Liver (tissue), 9 donors: Measurements from ENCODE around the gene NAT8L. TPM values are rescaled to one million over a fixed set of nuclear protein-coding genes. Genes with fewer than 3 reads are reported as not detected.

ENCODE experiments used
- DNase-seq: peaks from one replicate; pipeline ENCODE4 v3.0.0-alpha.2; 2017; ENCODE audit warnings: low spot score
- H3K27ac ChIP-seq, 2 donors: one replicate each; pipeline ENCODE4 v1.7.0; 2013; ENCODE audit warnings: inconsistent platforms in 2 of 2, low read length in 2 of 2, control low read depth in 1 of 2, low read depth in 1 of 2, mild to moderate bottlenecking in 1 of 2
- H3K27me3 ChIP-seq, 4 donors: one replicate each; pipeline versions ENCODE4 v1.6.1 to v1.7.0; 2013; ENCODE audit warnings: low read length in 3 of 4, inconsistent platforms in 1 of 4, mild to moderate bottlenecking in 1 of 4, moderate library complexity in 1 of 4; ENCODE audit not compliant: control insufficient read depth in 4 of 4, insufficient read depth in 4 of 4
- H3K36me3 ChIP-seq, 4 donors: one replicate each; pipeline versions ENCODE4 v1.6.1 to v1.7.0; 2013; ENCODE audit warnings: low read length in 3 of 4, mild to moderate bottlenecking in 3 of 4, low read depth in 1 of 4, moderate library complexity in 1 of 4; ENCODE audit not compliant: control insufficient read depth in 4 of 4, insufficient read depth in 3 of 4
- H3K4me1 ChIP-seq, 4 donors: one replicate each; pipeline versions ENCODE4 v1.6.1 to v1.7.0; 2013; ENCODE audit warnings: low read length in 3 of 4, mild to moderate bottlenecking in 3 of 4, moderate library complexity in 1 of 4; ENCODE audit not compliant: control insufficient read depth in 4 of 4, insufficient read depth in 4 of 4
- H3K4me3 ChIP-seq, 3 donors: one replicate each; pipeline versions ENCODE4 v1.6.1 to v1.7.0; 2013; ENCODE audit warnings: low read length in 3 of 3, control low read depth in 1 of 3, low read depth in 1 of 3, mild to moderate bottlenecking in 1 of 3
- H3K9ac ChIP-seq, 2 donors: one replicate each; pipeline ENCODE4 v1.7.0; 2013; ENCODE audit warnings: low read length in 2 of 2, mild to moderate bottlenecking in 2 of 2, moderate library complexity in 2 of 2, control low read depth in 1 of 2, low read depth in 1 of 2
- H3K9me3 ChIP-seq, 4 donors: one replicate each; pipeline versions ENCODE4 v1.6.1 to v1.7.0; 2013; ENCODE audit warnings: low read length in 3 of 4; ENCODE audit not compliant: control insufficient read depth in 4 of 4
- EGR1 ChIP-seq, 2 donors: IDR thresholded peaks; 2 replicates each; pipeline ENCODE4 v1.6.1; 2016 to 2018; ENCODE audit warnings: antibody characterized with exemption in 2 of 2, low read depth in 2 of 2
- FOXA2 ChIP-seq: IDR thresholded peaks from 2 replicates; pipeline ENCODE4 v1.6.1; 2016; ENCODE audit warnings: antibody characterized with exemption
- GABPA ChIP-seq, 2 donors: IDR thresholded peaks in 1 of 2; conservative IDR thresholded peaks in 1 of 2; 2 replicates each; pipeline ENCODE4 v1.6.1; 2016; ENCODE audit warnings: antibody characterized with exemption in 2 of 2, mild to moderate bottlenecking in 1 of 2, moderate library complexity in 1 of 2
- HNF4A ChIP-seq, 2 donors: conservative IDR thresholded peaks; 2 replicates each; pipeline ENCODE4 v1.6.1; 2016; ENCODE audit warnings: antibody characterized with exemption in 2 of 2, mild to moderate bottlenecking in 2 of 2
- JUND ChIP-seq, 2 donors: IDR thresholded peaks; 2 replicates each; pipeline ENCODE4 v1.6.1; 2016; ENCODE audit warnings: antibody characterized with exemption in 2 of 2
- NR2F2 ChIP-seq: IDR thresholded peaks from 2 replicates; pipeline ENCODE4 v1.6.1; 2016; ENCODE audit warnings: antibody characterized with exemption
- RXRA ChIP-seq, 2 donors: IDR thresholded peaks; 2 replicates each; pipeline ENCODE4 v1.6.1; 2017 to 2018; ENCODE audit warnings: antibody characterized with exemption in 2 of 2, mild to moderate bottlenecking in 1 of 2
- SP1 ChIP-seq: IDR thresholded peaks from 2 replicates; pipeline ENCODE4 v1.6.1; 2018; ENCODE audit warnings: antibody characterized with exemption, mild to moderate bottlenecking
- TAF1 ChIP-seq: conservative IDR thresholded peaks from 2 replicates; pipeline ENCODE4 v1.6.1; 2016; ENCODE audit warnings: antibody characterized with exemption, mild to moderate bottlenecking
- YY1 ChIP-seq: IDR thresholded peaks from 2 replicates; pipeline ENCODE4 v1.6.1; 2016; ENCODE audit warnings: antibody characterized with exemption, mild to moderate bottlenecking
- WGBS: extraction: QIAGEN DNeasy Blood & Tissue Kit; methylation state at CpG from one replicate; pipeline ENCODE4 v1.1.7; 2013; 5-methylcytosine and 5-hydroxymethylcytosine counted together
- polyA plus RNA-seq, 2 donors: library from polyadenylated mRNA; stranded (reverse) in 1 of 2; unstranded in 1 of 2; fragments of 200-250 nt in 1 of 2; fragments of >200 nt in 1 of 2; fragmentation: Nextera tagmentation in 1 of 2; extraction: Ambion mirVana in 1 of 2; gene quantifications; one replicate each; pipeline versions ENCODE4 v1.2.1 to v1.2.3, GENCODE V29; 2013 to 2015
- total RNA-seq, 2 donors: library from RNA; depleted of rRNA; stranded (reverse); fragments of >200 nt; gene quantifications; one replicate each; pipeline ENCODE4 v1.2.3, GENCODE V29; 2014
- TF ChIP-seq, protein P1 (sequence below): IDR thresholded peaks from 2 replicates; pipeline ENCODE4 v1.6.1; 2016; ENCODE audit warnings: antibody characterized with exemption
- TF ChIP-seq, protein P2 (sequence below): fragments of 150-350 bp; IDR thresholded peaks from 2 replicates; pipeline ENCODE4 v1.5.1; 2017; ENCODE audit warnings: improper control_type of control experiment, low read depth, low read length; ENCODE audit not compliant: missing input control
- TF ChIP-seq, protein P3 (sequence below): IDR thresholded peaks from 2 replicates; pipeline ENCODE4 v1.6.1; 2016; ENCODE audit warnings: antibody characterized with exemption
- donor health status: healthy.
- donor health status: healthy.
- donor health status: healthy.
- donor health status: healthy.
- donor health status: healthy.

The NAT8L gene
- total and polyA plus RNA-seq, 4 donors = 0.07 to 0.09 (median 0.08) TPM; not detected in 1

DNA sequence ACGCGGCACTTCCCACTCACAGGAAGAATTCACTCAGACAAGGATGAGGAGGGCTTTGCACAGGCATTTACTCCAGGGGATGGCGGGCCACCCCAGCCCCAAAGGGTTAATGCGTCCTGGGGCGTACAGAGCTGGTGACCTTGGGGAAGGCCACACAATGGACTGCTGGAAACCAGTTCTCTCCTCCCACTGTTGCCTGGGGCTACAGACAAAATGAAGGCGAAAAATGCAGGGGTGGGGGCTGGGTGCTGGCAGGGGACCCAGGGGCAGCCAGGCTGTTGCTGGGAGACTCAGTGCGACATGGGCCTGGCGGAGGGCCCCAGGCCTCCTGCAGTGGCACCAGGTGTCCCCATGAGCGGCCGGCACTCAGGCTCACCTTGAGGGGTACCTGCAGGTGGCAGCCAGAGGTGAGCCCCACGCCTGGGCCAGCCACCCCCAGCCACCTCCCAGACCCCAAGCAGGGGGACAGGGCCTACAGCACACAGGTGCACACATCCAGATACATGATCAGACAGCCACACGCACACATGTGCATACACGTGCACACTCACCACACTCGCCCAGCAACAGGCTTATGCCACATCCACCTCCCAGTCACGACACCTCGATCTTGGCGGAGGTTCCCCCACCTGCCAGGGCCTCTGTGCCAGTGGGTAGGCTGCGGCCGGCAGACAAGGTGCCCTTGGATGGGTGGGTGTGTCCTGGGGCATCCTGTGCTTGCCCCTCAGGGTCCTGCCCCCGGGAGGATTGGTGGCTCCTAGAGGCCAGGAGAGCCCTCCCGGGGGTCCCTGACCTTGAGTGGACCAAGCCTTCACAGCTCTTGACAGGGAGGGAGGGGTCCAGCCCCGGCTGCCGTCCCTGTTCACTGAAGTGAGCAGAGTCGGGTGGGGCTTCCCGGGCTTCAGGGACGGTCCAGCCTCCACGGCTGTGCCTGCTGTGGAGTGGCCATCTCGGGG is 13.1 kb downstream of the NAT8L start:
- no peak for DNase-seq
- no peak overlapping the region for H3K27ac ChIP-seq
- no peak overlapping the region for H3K9ac ChIP-seq

DNA sequence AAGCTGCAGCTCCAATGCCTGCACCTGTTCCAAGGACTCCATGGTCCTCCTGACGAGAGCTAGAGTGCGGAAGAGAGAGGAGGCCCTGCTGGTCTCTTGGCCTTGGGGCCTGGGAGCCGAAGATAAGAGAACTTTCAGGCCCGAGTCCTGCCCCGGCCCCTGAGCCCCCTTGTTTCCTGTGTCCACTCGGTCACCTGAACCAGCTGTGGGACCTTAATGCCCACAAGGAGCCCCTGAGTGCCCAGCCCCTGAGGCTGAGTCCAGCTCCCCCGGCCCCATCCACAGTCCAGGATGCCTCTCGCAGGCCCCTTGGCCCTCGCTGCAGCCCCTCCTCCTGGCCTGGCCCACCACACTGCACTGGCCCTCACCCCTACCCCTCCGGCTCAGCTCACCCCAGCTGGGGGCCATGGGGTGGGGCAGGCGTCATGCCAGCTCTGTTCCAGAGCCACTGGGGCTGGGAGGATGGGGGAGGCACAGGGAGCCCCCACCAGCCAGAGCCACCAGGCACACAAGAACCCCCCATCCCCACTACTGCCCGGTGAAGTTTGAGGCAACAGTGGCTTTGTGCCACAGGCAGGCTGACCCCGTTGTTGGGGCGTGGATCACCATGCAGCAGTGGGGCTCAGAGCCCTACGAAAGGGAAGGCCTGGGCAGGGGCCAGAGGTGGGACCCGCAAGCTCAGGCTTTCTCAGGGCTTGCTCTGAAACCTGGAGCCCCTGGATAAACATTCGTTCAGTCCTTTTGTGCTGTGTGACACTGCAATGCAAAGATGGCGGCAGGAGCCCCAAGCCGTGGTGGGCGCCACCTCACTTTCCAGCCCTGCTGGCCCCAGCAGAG is 14.1 kb downstream of the NAT8L start:
- no peak for DNase-seq
- no peak for TF ChIP-seq GABPA (IDR thresholded peaks at IDR 0.05 in 1 of 2, conservative IDR thresholded peaks at IDR 0.05 in 1 of 2)
- TF ChIP-seq FOXA2 = no peak
- no peak for TF ChIP-seq EGR1 (IDR thresholded peaks at IDR 0.05; ENCODE audit: low read depth in 2 of 2)
- TF ChIP-seq, protein P1, sequence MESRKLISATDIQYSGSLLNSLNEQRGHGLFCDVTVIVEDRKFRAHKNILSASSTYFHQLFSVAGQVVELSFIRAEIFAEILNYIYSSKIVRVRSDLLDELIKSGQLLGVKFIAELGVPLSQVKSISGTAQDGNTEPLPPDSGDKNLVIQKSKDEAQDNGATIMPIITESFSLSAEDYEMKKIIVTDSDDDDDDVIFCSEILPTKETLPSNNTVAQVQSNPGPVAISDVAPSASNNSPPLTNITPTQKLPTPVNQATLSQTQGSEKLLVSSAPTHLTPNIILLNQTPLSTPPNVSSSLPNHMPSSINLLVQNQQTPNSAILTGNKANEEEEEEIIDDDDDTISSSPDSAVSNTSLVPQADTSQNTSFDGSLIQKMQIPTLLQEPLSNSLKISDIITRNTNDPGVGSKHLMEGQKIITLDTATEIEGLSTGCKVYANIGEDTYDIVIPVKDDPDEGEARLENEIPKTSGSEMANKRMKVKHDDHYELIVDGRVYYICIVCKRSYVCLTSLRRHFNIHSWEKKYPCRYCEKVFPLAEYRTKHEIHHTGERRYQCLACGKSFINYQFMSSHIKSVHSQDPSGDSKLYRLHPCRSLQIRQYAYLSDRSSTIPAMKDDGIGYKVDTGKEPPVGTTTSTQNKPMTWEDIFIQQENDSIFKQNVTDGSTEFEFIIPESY = no peak
- TF ChIP-seq, protein P2, sequence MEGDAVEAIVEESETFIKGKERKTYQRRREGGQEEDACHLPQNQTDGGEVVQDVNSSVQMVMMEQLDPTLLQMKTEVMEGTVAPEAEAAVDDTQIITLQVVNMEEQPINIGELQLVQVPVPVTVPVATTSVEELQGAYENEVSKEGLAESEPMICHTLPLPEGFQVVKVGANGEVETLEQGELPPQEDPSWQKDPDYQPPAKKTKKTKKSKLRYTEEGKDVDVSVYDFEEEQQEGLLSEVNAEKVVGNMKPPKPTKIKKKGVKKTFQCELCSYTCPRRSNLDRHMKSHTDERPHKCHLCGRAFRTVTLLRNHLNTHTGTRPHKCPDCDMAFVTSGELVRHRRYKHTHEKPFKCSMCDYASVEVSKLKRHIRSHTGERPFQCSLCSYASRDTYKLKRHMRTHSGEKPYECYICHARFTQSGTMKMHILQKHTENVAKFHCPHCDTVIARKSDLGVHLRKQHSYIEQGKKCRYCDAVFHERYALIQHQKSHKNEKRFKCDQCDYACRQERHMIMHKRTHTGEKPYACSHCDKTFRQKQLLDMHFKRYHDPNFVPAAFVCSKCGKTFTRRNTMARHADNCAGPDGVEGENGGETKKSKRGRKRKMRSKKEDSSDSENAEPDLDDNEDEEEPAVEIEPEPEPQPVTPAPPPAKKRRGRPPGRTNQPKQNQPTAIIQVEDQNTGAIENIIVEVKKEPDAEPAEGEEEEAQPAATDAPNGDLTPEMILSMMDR = no peak
- TF ChIP-seq YY1 = no peak
- no peak for TF ChIP-seq NR2F2
- no peak for TF ChIP-seq TAF1
- no peak for TF ChIP-seq RXRA (IDR thresholded peaks at IDR 0.05)
- TF ChIP-seq JUND (IDR thresholded peaks at IDR 0.05) = no peak
- TF ChIP-seq HNF4A (conservative IDR thresholded peaks at IDR 0.05) = no peak
- TF ChIP-seq, protein P3, sequence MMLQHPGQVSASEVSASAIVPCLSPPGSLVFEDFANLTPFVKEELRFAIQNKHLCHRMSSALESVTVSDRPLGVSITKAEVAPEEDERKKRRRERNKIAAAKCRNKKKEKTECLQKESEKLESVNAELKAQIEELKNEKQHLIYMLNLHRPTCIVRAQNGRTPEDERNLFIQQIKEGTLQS = no peak
- whole genome bisulfite sequencing = 92% methylated on average over 20 of the region's 20 CpGs
- Histone ChIP-seq H3K27ac (no peak overlapping the region), H3K36me3 (no peaks in the 10 kb centered on the region), H3K27me3 (no peaks in the 10 kb centered on the region), H3K4me3 (no peak overlapping the region), H3K9me3 (no peaks in the 10 kb centered on the region), H3K4me1 (no peaks in the 10 kb centered on the region), H3K9ac (no peak overlapping the region)

More for the DNA sequence above, 13.1 kb downstream of the NAT8L start:
- no peak overlapping the region for H3K4me3 ChIP-seq
- no peaks in the 10 kb centered on the region for H3K9me3 ChIP-seq
- no peak for TF ChIP-seq SP1
- no peaks in the 10 kb centered on the region for H3K27me3 ChIP-seq
- no peaks in the 10 kb centered on the region for H3K36me3 ChIP-seq
- no peaks in the 10 kb centered on the region for H3K4me1 ChIP-seq
- 76% methylated on average over 28 of the region's 28 CpGs for WGBS
